ENCODE data around the gene KCTD18. TPM values are rescaled to one million over a fixed set of nuclear protein-coding genes. Genes with fewer than 3 reads are reported as not detected.

Gene KCTD18
- polyA plus RNA-seq, 1 donor (not counting 4 experiments of a cell fraction or from before 2014, with no cell fraction given) = 10.9 TPM

DNA sequence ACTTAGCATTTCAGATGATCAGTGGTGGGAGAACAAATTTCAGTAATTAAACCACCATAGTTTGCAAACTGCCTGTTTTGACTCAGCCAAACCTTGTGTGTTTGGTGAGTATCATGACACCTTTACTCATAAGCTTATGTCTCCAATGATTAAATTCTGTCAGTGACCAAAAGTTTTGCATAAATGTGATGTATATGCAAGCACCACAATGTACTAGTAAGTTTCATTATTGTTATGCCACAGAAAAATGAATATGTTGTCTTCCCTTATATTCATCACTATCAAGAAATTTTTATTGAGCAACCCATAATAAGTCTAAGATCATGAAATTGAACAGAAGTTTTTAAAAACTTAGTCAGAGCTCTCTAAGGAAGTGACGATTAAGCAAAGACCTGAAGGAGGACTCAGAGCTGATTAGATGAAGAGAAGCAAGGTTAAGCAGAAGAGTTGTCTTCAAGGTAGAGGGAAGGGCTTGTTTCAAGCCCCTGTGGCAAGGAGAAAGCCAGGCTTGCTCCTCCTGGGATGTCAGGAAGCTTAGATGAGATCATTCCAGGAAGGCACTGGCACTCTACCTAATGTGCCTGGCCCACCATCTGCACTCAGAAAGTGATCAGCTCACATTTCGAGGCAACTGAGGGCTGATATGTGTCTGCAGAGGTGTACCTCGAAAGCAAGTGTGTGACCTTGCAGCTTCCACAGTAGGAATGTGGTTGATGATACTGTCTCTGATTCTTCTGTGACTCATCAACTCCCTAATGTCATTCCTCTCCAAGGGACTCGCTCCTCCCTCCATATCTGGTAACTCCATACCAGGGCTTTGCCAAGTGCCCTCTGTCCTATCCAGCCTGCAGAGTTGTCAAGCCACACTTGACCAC lies 54.7 kb downstream of the KCTD18 start:
- peak; percentile 32 for FAIRE-seq

DNA sequence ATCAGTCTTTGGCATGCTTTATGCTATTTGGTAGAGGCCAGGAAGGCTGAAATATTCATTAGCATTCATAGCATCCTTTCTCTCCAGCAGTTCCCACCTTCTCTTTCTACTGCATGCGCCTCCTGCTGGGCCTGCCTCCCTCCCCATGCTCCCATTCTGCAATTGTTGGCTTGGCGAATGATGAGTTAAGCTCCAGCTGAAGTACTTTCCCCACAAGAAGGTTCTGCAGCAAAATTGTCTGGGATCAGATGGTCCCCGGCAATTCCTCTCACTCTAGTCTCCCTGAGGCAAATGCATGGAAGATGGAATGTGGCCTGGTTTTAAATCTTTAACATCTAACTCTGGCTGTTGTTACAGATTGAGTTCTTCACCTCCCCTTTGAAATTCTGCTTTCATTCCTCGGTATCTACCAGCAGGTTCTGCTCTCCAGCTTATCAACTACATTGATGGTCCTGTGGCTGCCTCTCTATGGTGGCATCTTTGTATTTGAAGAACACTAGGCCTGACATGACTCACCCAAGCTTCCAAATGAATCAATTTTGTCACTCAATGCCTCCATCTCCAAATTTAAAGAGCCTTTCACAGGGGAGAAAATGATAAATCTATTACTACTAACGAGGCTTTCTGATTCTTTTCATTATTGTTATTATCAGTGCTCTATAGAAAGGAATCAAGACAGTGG lies 55.9 kb downstream of the KCTD18 start:
- TF ChIP-seq, protein P1, sequence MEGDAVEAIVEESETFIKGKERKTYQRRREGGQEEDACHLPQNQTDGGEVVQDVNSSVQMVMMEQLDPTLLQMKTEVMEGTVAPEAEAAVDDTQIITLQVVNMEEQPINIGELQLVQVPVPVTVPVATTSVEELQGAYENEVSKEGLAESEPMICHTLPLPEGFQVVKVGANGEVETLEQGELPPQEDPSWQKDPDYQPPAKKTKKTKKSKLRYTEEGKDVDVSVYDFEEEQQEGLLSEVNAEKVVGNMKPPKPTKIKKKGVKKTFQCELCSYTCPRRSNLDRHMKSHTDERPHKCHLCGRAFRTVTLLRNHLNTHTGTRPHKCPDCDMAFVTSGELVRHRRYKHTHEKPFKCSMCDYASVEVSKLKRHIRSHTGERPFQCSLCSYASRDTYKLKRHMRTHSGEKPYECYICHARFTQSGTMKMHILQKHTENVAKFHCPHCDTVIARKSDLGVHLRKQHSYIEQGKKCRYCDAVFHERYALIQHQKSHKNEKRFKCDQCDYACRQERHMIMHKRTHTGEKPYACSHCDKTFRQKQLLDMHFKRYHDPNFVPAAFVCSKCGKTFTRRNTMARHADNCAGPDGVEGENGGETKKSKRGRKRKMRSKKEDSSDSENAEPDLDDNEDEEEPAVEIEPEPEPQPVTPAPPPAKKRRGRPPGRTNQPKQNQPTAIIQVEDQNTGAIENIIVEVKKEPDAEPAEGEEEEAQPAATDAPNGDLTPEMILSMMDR (optimal IDR thresholded peaks at IDR 0.05 in 1 of 3, IDR thresholded peaks at IDR 0.05 in 1 of 3, conservative IDR thresholded peaks at IDR 0.05 in 1 of 3; ENCODE audit: extremely low read depth in 1 of 3, insufficient read depth in 2 of 3, low read length in 3 of 3) = peak in 1 of 3 experiments; percentile 5
- no peak for TF ChIP-seq EZH2 (IDR thresholded peaks at IDR 0.05; ENCODE audit: low read length)
- FAIRE-seq = no peak

More for the DNA sequence above, 54.7 kb downstream of the KCTD18 start:
- Histone ChIP-seq H4K20me1 (ENCODE audit: control insufficient read depth, extremely low read depth, insufficient read depth, low read length) (no peaks in the 10 kb centered on the region), H3K79me2 (ENCODE audit: control insufficient read depth, insufficient read depth, low read length) (no peaks in the 10 kb centered on the region), H3K36me3 (ENCODE audit: control insufficient read depth in 2 of 2, extremely low read depth in 1 of 2, insufficient read depth in 2 of 2, low read length in 2 of 2) (peaks cover 6 to 8% of the 10 kb centered on the region in 2 experiments), H3K4me1 (ENCODE audit: control insufficient read depth, extremely low read depth, insufficient read depth, low read length) (peaks cover 3% of the 10 kb centered on the region), H3K4me3 (ENCODE audit: control insufficient read depth in 2 of 3, extremely low read depth in 1 of 3, insufficient read depth in 2 of 3, low read depth in 1 of 3, low read length in 3 of 3) (no peak overlapping the region), H3K9ac (ENCODE audit: control insufficient read depth, extremely low read depth, insufficient read depth, low read length) (no peak overlapping the region), H3K27ac (ENCODE audit: control insufficient read depth, insufficient read depth, low read length) (no peak overlapping the region), H3K4me2 (ENCODE audit: control insufficient read depth, extremely low read depth, insufficient read depth, low read depth, low read length) (no peak overlapping the region), H2AFZ (ENCODE audit: control insufficient read depth, low read length) (no peak overlapping the region), H3K27me3 (ENCODE audit: control insufficient read depth, extremely low read depth, insufficient read depth, low read length) (no peaks in the 10 kb centered on the region), H3K9me1 (ENCODE audit: control insufficient read depth, extremely low read depth, insufficient read depth, low read length) (no peaks in the 10 kb centered on the region), H3K9me3 (ENCODE audit: control insufficient read depth, low read depth, low read length) (no peaks in the 10 kb centered on the region)
- dilution Hi-C loops (cut with MboI; ENCODE audit: extremely low pct_ligation_motif_present, low sequenced_read_pairs) = no loop called here
- TF ChIP-seq EZH2 (IDR thresholded peaks at IDR 0.05; ENCODE audit: low read length) = no peak
- TF ChIP-seq, protein P1 (optimal IDR thresholded peaks at IDR 0.05 in 1 of 3, IDR thresholded peaks at IDR 0.05 in 1 of 3, conservative IDR thresholded peaks at IDR 0.05 in 1 of 3; ENCODE audit: extremely low read depth in 1 of 3, insufficient read depth in 2 of 3, low read length in 3 of 3) = no peak
- no peak for DNase-seq (ENCODE audit: low read depth, low spot score)

More for the DNA sequence above, 55.9 kb downstream of the KCTD18 start:
- Histone ChIP-seq H3K9ac (ENCODE audit: control insufficient read depth, extremely low read depth, insufficient read depth, low read length) (no peak overlapping the region), H4K20me1 (ENCODE audit: control insufficient read depth, extremely low read depth, insufficient read depth, low read length) (no peaks in the 10 kb centered on the region), H3K4me2 (ENCODE audit: control insufficient read depth, extremely low read depth, insufficient read depth, low read depth, low read length) (no peak overlapping the region), H3K4me3 (ENCODE audit: control insufficient read depth in 2 of 3, extremely low read depth in 1 of 3, insufficient read depth in 2 of 3, low read depth in 1 of 3, low read length in 3 of 3) (no peak overlapping the region), H3K27ac (ENCODE audit: control insufficient read depth, insufficient read depth, low read length) (no peak overlapping the region), H3K79me2 (ENCODE audit: control insufficient read depth, insufficient read depth, low read length) (no peaks in the 10 kb centered on the region), H2AFZ (ENCODE audit: control insufficient read depth, low read length) (no peak overlapping the region), H3K9me1 (ENCODE audit: control insufficient read depth, extremely low read depth, insufficient read depth, low read length) (no peaks in the 10 kb centered on the region), H3K36me3 (ENCODE audit: control insufficient read depth in 2 of 2, extremely low read depth in 1 of 2, insufficient read depth in 2 of 2, low read length in 2 of 2) (peaks cover 6 to 8% of the 10 kb centered on the region in 2 experiments), H3K4me1 (ENCODE audit: control insufficient read depth, extremely low read depth, insufficient read depth, low read length) (peaks cover 3% of the 10 kb centered on the region), H3K9me3 (ENCODE audit: control insufficient read depth, low read depth, low read length) (no peaks in the 10 kb centered on the region), H3K27me3 (ENCODE audit: control insufficient read depth, extremely low read depth, insufficient read depth, low read length) (no peaks in the 10 kb centered on the region)
- dilution Hi-C loops (cut with MboI; ENCODE audit: extremely low pct_ligation_motif_present, low sequenced_read_pairs) = no loop called here
- DNase-seq (ENCODE audit: low read depth, low spot score) = no peak

Data from keratinocyte (primary cell).